ENCODE measurements around the gene CRYBB3. TPM values are rescaled to one million over a fixed set of nuclear protein-coding genes. Genes with fewer than 3 reads are reported as not detected.
A peak's percentile ranks its signal among the peaks of the same experiment; 100 is the strongest.

Gene CRYBB3
- under 1 TPM in 1 of 2 donors, not detected in 1; 0.80 TPM for total RNA-seq

DNA sequence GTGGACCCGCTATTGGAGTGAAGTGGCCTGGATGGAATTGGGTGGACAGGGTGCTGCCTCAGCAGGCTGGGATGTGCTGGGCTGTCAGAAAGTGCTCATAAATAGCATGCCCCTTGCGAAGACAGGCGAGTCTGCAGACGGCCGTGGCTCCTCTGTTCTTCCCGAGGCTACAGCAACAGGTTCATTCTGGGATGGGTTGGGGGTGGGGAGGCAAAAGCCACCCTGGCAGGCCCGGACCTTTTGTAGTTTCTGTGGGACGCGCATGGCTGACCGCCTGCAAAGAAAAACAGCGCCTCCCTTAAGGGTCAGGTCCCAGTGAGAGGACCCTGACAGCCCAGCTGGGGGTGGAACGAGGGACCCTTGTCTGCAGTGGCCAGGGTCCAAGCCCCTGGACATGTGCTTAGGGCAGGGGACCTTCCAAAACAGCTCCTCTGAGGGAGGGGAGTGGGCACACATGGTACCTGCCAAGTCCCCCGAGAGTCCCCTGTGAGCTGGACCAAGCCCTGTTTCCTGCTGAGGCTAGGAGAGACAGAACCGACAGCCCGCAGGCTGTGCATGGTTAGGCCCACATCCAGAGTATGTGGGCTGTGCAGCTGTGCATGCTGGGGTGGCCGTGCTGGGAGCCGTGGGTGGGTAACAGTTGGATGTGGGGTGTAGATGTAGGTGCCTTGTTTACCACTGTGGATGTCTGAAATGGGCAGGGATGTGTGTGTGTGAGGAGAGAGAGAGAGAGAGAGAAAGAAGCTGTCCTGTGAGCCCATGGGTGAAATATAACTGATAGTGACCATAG lies at the start of gene CRYBB3:
Gene CRYBB3, plus strand, starts transcription at position 128 of the 790 bp plus-strand sequence. CDS start 1,539 bp downstream, outside the sequence.
- no peaks in the 10 kb centered on the region for H3K36me3 Mint-ChIP-seq
- no peak for ATAC-seq

DNA sequence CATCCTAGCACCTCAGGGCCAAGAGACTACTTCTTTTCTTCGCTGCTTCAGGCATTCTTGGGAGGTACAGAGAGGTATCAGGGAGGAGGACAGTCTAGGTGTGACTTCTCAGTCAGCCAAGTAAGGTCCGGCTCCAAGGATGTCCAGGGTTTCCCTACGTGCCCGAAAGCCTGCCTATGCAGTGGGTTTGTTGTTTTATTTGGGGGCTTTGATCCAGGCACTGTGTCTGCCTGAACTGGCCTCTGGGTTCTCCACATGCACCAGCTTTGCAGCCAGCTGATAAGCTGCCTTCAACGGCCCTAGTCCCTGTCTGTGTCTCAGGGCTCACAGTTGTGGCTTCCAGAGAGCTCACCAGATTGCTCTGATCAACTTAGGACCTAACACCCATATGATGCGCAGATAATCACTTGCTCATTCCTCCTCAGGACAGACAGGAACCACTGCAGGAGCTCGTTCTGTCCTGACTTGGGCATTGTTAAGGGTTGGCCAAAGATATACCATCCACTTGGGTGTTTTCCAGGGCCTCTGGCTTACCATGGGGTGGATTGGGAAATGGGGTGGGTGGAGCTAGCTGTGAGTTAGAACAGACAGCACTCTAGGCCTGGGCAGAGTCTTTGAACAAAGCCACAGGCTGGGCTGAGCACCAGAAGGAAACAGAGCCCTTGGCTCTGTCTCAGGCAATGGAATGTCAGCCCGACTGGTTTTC lies 45.5 kb upstream of the CRYBB3 start:
- Mint-ChIP-seq H3K36me3 (no peaks in the 10 kb centered on the region), H3K27ac (no peak overlapping the region), H3K9me3 (no peaks in the 10 kb centered on the region)
- ATAC-seq, result no peak
- DNase-seq (ENCODE audit: low spot score in 2 of 2), result no peak

More for the DNA sequence above, at the start of gene CRYBB3:
- H3K9me3 Mint-ChIP-seq, result no peaks in the 10 kb centered on the region
- peak within 1 kb of the TSS in 1 of 2 donors; percentile 58 for H3K27ac Mint-ChIP-seq
- no peak for DNase-seq (ENCODE audit: low spot score in 2 of 2)

DNA sequence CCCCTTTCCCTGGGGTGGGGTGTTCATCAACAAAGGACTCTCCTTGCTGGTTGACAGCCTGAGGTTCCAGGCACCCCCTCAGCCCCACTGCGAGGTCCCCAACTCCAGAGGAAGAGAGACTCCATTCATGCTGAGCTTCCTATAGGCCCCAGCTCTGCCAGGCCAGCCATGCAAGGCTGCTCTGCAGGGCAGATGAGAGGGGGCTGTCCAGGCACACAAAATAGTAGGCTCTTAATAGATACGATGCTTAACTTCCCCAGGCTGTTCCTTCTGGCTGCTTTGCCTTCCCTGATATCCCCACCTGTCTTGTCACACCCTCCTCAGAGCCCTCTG lies 45.0 kb upstream of the CRYBB3 start:
- no peak overlapping the region for H3K27ac Mint-ChIP-seq
- no peak for ATAC-seq
- no peak for DNase-seq (ENCODE audit: low spot score in 2 of 2)
- no peaks in the 10 kb centered on the region for H3K36me3 Mint-ChIP-seq
- H3K9me3 Mint-ChIP-seq, result no peaks in the 10 kb centered on the region

DNA sequence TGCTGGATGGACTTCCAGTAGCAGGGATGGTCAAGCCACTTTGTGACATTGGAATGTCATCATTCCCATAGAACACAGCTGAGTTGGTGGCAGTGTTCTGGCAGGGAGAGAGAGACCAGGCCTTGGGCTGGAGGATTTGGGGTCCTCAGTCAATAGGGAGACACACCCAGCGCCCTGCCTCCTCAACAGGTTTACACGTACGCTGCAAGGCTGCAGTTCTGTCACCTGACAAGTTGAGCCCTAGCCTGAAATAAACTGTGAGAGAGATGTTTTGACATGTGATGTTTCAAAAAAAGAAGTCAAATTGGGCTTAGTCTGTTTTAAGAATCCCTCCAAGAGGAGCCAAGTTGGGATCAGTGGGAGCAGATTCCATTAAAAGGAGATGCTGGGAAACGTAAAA lies 42.9 kb upstream of the CRYBB3 start:
- ATAC-seq, result no peak
- H3K27ac Mint-ChIP-seq, result peak overlapping the region in 1 of 2 donors; percentile 46
- DNase-seq (ENCODE audit: low spot score in 2 of 2), result no peak
- H3K36me3 Mint-ChIP-seq, result no peaks in the 10 kb centered on the region
- H3K9me3 Mint-ChIP-seq, result no peaks in the 10 kb centered on the region

DNA sequence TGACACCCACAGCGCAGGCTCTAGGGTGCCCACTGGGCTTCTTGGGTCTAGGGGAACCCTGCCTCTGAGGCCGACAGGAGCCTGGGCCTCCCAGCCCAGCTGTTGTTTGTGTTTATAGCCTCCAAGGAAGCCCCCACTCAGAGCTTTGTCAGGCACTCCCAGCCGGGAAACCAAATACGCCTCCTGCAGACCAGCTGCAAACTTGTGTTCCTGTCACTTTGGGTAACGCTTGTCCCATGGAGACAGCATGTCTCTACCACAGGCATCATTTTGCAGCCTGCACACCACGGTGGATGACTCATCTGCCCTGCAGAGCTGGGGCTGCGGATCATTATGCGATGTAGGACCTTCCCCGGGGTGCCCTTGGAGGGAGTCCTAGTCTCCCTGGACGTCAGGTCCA lies 40.6 kb upstream of the CRYBB3 start:
- no peak for ATAC-seq
- H3K36me3 Mint-ChIP-seq, result no peaks in the 10 kb centered on the region
- DNase-seq (ENCODE audit: low spot score in 2 of 2), result no peak
- H3K9me3 Mint-ChIP-seq, result no peaks in the 10 kb centered on the region
- H3K27ac Mint-ChIP-seq, result no peak overlapping the region

DNA sequence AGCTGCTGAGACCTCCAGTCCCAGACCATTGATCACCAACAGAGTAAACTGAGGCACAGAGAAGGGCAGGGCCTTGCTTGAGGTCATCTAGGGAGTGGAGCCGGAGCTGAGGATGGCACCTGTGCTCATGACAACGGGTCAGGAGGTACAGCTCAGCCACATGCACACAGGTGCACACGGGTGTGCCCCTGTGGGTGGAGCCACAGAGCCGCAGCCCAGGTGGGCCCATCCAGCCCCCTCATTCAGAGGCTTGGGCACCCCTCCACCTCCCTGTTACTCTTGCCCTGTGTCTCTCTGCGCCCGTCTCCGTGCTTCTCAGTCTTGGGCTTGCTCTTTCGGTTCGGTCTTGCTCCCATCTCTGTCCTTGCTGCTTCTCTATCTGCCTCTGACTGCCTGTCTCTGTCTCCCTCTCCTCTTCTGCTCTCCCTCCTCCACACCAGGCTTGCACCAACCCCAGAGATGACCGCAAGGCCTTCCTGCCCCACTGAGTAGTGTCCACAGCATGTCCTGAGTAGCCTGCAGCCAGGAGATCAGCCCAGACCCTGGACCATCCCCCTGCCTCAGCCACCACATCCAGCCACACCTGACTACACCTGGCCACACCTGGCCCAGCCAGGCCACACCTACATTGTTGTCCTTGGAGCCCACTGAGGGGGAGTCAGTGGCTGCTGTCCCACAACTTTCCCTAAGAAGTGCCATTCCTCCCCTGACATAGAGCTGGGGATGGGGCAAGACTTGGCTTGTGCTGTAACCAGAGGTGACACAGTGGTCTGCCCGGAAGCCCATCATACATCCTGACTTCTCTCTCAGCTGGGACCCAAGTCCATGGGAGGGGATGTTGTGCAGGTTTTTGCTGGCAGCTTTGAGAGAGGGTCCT lies 39.3 kb upstream of the CRYBB3 start:
- Mint-ChIP-seq H3K27ac (no peak overlapping the region), H3K9me3 (no peaks in the 10 kb centered on the region), H3K36me3 (no peaks in the 10 kb centered on the region)
- ATAC-seq (no peak), DNase-seq (ENCODE audit: low spot score in 2 of 2) (no peak)

DNA sequence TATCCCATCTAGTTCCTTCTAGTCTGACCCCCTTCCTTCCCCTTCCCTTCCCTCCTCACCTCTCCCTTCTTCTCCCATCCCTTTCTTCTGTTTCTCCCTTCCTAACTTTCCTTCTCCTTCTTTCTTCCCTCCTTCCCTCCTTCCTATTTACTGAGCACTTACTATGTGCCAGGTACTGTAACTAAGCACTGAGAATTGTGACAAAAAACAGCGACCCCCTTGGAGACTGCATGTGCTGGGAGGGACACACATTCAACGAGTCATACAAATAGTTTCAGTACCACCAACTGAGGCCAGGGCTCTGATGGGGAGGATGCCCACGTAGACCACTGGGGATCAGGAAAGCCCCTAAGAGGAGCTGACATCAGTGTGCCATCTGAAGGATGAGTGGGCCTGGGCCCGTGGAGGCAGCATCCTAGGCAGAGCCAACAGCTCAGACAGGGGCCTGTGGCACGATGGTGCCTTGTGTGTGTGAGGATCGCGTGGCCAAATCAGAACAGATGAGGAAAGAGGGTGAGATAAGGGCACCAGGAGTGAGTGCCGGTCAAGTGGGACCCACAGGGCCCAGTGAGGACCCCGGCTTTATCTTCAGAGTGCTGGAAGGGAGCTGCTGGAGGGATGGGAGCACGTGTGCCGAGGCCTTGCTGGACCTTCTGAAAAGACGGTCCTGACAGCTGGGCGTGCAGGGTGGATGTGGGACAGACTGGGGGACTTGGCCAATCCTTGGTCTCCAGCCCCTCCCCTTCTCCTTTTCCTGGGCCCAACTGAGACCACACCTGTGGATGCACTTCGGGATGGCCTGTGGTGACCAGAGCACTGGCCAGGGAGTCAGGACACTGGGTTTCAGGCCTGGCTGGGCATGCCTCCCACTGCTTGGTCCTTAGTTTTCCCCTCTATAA lies 38.4 kb upstream of the CRYBB3 start:
- Mint-ChIP-seq H3K27ac (peak overlapping the region; percentile 74 to 83), H3K9me3 (no peaks in the 10 kb centered on the region), H3K36me3 (no peaks in the 10 kb centered on the region)
- ATAC-seq (peak; percentile 47 to 49), DNase-seq (ENCODE audit: low spot score in 2 of 2) (peak in 1 of 2 donors; percentile 5)

DNA sequence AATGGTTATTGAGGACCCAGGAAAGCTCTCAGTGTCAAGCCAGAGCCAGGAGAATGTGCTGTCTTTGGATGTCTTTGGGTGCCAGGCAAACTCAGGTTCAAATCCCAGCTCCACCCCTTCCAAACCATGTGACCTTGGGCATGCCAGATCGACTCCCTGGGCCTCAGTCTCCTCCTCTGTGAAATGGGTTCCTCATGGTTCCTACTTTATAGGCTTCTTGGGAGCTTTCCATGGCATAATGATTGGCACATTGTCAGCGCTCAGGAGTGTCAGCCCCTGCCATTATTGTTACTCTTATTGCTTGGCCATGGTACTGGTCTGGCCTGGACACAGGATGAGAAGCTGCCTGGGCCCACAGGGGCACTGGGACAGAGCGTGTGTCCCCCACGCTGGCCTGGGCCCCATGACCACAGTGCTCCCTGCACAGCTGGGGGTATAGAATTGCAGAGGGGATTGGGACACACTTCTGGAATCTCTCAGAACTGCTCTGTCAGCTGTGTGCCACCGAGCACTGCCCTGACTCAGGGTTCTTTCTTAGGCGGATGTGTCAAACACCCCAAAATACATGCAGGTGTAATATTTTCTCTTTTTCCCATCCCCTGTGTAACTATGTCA lies 37.6 kb upstream of the CRYBB3 start:
- no peak for DNase-seq (ENCODE audit: low spot score in 2 of 2)
- Mint-ChIP-seq H3K9me3 (no peaks in the 10 kb centered on the region), H3K27ac (peak overlapping the region in 1 of 2 donors; percentile 74), H3K36me3 (no peaks in the 10 kb centered on the region)
- no peak for ATAC-seq

DNA sequence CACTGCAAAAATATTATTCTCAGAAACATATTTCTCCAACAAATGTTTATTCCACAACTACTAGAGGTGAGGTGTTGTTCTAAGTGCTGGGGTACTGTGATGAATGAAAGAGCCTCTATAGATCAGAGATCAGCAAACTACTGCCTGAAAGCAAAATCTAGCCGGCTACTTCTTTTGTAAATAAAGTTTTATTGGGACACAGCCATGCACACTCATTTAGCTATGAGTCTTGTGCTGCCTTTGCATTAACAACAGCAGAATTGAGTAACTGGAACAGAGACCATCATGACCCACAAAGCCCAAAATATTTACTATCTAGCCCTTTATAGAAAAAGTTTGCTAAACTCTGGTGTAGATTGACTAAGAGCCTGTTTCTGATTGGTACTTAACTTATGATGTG lies 37.1 kb upstream of the CRYBB3 start:
- no peak for ATAC-seq
- DNase-seq (ENCODE audit: low spot score in 2 of 2), result no peak
- Mint-ChIP-seq H3K9me3 (no peaks in the 10 kb centered on the region), H3K27ac (peak overlapping the region in 1 of 2 donors; percentile 32), H3K36me3 (no peaks in the 10 kb centered on the region)

DNA sequence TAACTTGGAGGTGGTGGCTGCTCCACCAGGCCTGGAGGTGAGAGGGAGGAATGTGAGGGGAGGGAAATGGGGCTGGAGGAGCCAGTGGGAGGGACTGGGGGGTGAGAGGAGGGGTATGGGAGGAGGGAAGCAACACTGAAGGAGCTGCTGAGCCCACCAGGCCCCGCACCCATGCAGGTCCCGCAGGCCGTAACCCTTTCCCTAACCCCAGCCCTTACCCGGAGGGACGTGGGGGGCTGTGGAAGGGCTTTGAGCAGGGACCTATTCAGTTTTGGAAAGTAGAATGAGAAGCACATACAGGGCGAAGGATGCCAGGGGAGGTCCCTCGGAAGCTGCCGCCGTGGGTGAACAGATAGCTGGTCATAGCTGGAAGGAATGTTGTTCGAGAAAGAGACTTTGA lies 33.9 kb upstream of the CRYBB3 start:
- ATAC-seq (no peak), DNase-seq (ENCODE audit: low spot score in 2 of 2) (no peak)
- peak overlapping the region; percentile 27 to 57 for H3K27ac Mint-ChIP-seq
- no peaks in the 10 kb centered on the region for H3K9me3 Mint-ChIP-seq
- no peaks in the 10 kb centered on the region for H3K36me3 Mint-ChIP-seq

DNA sequence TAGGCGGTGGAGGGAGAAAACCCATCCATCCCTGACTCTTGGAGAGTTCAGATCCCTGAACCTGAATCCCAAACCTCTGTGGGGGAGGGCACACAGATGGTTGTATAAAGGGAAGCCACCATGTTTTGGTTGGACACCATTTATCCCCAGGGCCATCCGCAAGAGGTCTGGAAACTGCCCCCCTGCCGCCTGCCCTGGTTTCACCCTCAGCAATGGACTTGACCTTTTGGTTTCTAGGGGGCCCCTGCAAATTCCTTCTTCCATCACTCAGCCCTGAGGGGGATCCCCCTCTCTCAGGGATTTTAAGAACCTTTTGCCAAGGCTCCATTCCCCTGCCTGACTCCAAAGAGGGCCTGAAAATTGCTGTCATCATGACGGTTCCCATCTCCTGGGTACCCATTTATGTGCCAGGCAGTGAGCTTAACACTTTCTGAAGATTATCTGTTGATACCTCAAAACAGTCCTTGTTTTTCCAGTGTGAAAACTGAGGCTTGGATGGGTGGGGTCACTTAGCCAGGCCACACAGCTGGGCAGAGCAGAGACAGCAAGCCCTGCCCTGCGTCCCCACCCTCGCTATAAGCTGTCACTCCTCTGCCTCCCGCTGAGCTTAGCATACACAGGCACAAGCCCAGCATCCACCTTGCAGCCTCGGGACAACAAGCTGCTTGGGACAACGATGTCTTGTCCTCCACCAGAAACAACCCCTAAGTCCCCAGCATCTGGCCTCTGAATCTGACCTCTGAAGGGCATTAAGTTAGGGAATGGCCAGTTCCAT lies 33.2 kb upstream of the CRYBB3 start:
- Mint-ChIP-seq H3K9me3 (no peaks in the 10 kb centered on the region), H3K27ac (peak overlapping the region; percentile 27 to 44), H3K36me3 (no peaks in the 10 kb centered on the region)
- DNase-seq (ENCODE audit: low spot score in 2 of 2) (no peak), ATAC-seq (no peak)

DNA sequence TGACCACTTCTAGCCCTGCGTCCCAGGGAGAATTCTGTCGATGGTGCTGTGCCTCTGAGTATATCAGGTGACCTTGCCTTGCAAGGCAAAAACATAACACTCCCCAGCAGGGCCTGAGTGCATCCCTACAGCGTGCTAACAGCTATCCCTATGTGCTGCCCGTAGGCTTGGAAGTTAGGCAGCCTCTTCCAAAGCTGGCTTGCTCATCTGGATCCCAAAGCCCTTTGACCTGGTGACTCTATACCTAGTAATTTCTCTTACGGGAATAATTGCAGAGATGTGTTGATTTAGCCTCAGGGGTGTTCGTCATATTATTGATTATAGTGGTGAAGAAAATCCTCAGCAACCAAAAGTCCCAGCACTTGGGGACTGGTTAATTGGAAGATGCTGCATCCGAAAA lies 32.6 kb upstream of the CRYBB3 start:
- ATAC-seq, result no peak
- peak overlapping the region; percentile 37 to 44 for H3K27ac Mint-ChIP-seq
- no peak for DNase-seq (ENCODE audit: low spot score in 2 of 2)
- no peaks in the 10 kb centered on the region for H3K9me3 Mint-ChIP-seq
- no peaks in the 10 kb centered on the region for H3K36me3 Mint-ChIP-seq

DNA sequence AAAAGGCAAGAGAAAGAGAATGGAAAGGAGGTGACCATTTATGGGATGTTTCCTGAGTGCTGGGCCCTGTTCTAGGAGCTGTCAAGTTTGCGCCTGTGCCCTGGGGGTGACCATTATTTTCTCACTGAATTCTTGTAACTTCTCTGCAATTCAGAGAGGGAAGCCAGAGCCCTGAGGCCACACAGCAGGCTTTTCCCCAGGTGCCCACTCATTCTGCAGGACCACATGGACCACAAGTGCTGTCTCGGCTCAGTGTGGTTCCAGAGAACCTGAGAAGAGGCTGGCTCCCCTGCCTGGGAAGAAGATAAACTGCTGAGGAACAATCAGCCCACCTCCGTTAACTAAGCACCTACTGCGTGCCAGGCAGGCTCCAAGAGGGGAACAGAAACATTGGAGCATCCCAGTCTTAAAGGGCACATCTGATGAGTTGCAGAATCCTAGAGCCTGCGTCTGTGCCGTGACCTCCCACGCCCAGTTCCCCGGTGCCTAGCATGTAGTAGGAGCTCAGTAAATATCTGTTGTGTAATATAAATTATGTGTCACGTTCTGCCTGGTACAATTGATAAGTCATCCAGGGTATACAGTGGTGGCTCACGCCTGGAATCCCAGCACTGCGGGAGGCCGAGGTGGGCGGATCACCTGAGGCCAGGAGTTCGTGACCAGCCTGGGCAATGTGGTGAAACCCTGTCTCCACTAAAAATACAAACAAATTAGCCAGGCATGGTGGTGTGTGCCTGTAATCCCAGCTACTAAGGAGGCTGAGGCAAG lies 31.6 kb upstream of the CRYBB3 start:
- DNase-seq (ENCODE audit: low spot score in 2 of 2) (no peak), ATAC-seq (no peak)
- H3K27ac Mint-ChIP-seq, result peak overlapping the region in 1 of 2 donors; percentile 37
- no peaks in the 10 kb centered on the region for H3K36me3 Mint-ChIP-seq
- no peaks in the 10 kb centered on the region for H3K9me3 Mint-ChIP-seq

DNA sequence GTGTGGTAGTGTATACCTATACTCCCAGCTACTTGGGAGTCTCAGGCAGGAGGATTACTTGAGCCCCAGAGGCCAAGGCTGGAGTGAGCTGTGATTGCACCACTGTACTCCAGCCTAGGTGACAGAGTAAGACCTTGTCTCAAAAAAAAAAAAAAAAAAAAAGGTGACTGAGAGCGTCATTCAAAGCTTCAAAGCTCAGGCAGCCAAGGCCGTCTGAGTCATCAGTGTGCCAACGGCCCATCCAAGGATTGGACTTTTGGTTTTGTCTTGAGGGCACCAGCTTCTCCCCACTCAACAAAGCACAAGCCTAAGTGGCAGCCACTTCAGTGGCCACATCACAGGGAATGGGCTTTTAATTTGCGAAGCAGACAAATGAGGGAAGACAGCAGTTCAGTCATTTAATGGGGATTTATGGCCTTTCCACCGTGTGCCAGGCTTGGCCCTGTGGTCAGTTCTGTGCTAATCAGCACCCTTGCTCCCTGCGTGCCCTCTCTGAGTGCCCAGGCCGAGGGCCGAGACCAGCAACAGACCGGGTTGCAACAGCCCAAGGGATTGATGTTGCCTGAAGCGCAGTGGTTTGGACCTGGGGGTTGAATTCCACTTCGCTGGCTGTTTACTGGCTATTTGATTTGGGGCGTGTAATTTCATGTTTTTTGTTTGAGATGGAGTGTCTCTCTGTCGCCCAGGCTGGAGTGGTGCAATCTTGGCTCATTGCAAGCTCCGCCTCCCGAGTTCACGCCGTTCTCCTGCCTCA lies 30.2 kb upstream of the CRYBB3 start:
- Mint-ChIP-seq H3K27ac (no peak overlapping the region), H3K9me3 (no peaks in the 10 kb centered on the region), H3K36me3 (no peaks in the 10 kb centered on the region)
- DNase-seq (ENCODE audit: low spot score in 2 of 2), result no peak
- ATAC-seq, result no peak
